Measurements from ENCODE around the gene ATP6V0C.
A peak's percentile ranks its signal among the peaks of the same experiment; 100 is the strongest.
"Not testable (repeated sequence)": the region's sequence is repeated elsewhere in the genome, so short reads cannot be mapped to it uniquely, and the experiment has no call there.

GRCh38 chr16:2560798-2561133 lies 47.0 kb downstream of the ATP6V0C start:
- not testable (repeated sequence) for TF ChIP-seq MAX (IDR thresholded peaks at IDR 0.05); EGR1 (IDR thresholded peaks at IDR 0.05; ENCODE audit: low read depth in 2 of 2); TAF1 (conservative IDR thresholded peaks at IDR 0.05); SP1 (IDR thresholded peaks at IDR 0.05); GABPA (IDR thresholded peaks at IDR 0.05 in 1 of 2, conservative IDR thresholded peaks at IDR 0.05 in 1 of 2)
- TF ChIP-seq, protein P1, sequence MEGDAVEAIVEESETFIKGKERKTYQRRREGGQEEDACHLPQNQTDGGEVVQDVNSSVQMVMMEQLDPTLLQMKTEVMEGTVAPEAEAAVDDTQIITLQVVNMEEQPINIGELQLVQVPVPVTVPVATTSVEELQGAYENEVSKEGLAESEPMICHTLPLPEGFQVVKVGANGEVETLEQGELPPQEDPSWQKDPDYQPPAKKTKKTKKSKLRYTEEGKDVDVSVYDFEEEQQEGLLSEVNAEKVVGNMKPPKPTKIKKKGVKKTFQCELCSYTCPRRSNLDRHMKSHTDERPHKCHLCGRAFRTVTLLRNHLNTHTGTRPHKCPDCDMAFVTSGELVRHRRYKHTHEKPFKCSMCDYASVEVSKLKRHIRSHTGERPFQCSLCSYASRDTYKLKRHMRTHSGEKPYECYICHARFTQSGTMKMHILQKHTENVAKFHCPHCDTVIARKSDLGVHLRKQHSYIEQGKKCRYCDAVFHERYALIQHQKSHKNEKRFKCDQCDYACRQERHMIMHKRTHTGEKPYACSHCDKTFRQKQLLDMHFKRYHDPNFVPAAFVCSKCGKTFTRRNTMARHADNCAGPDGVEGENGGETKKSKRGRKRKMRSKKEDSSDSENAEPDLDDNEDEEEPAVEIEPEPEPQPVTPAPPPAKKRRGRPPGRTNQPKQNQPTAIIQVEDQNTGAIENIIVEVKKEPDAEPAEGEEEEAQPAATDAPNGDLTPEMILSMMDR (IDR thresholded peaks at IDR 0.05; ENCODE audit: low read depth, low read length, missing input control), result peak; percentile 27
- TF ChIP-seq RAD21 (IDR thresholded peaks at IDR 0.05), result peak; percentile 37 to 46

Data from liver (tissue), 3 donors.